ENCODE data around the gene SIGLEC5. TPM values are rescaled to one million over a fixed set of nuclear protein-coding genes. Genes with fewer than 3 reads are reported as not detected.

SIGLEC5 gene, protein sequence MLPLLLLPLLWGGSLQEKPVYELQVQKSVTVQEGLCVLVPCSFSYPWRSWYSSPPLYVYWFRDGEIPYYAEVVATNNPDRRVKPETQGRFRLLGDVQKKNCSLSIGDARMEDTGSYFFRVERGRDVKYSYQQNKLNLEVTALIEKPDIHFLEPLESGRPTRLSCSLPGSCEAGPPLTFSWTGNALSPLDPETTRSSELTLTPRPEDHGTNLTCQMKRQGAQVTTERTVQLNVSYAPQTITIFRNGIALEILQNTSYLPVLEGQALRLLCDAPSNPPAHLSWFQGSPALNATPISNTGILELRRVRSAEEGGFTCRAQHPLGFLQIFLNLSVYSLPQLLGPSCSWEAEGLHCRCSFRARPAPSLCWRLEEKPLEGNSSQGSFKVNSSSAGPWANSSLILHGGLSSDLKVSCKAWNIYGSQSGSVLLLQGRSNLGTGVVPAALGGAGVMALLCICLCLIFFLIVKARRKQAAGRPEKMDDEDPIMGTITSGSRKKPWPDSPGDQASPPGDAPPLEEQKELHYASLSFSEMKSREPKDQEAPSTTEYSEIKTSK
- total RNA-seq (2022; extraction: Qiagen RNA extraction; ENCODE audit: low read depth), result 0.08 TPM in 1 of 5 replicates, not detected in the others

DNA sequence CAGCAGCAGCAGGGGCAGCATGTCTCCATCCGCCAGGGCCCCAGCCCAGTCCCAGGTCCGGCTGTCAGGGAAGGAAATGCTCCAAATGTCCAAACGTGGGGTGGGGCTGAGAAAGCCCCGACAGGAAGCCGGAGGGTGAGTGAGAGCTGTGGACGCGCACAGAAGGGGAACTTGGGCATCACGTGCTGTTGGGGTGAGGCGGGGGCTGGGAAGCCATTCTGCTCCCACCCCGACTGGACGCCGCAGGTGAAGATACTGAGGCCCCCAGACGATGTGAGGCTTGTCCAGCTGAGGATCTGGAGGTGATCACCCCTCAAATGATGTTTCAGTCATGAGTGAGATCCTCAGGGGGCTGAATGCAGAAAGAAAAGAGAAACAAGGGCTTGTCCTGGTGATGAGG lies at the start of gene SIGLEC5:
Gene SIGLEC5 (minus strand): TSS at position 87 of the 400 bp plus-strand sequence. CDS start 66 bp downstream, at position 21.

DNA sequence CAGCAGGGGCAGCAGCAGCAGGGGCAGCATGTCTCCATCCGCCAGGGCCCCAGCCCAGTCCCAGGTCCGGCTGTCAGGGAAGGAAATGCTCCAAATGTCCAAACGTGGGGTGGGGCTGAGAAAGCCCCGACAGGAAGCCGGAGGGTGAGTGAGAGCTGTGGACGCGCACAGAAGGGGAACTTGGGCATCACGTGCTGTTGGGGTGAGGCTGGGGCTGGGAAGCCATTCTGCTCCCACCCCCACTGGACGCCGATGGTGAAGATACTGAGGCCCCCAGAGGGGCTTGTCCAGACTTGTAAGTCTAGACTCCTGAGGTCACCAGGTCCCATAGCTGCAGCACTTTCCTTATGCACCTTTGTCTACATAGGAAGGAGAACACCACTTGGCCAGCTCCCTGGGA lies 16.5 kb upstream of the SIGLEC5 start, which contains the start of gene SIGLEC14:
Gene SIGLEC14 (minus strand): TSS at position 96 of the 400 bp plus-strand sequence. CDS start 66 bp downstream, at position 30.

GRCh38 chr19:51570962-51571575 lies 59.1 kb downstream of the SIGLEC5 start, which contains the start of gene ZNF175:
TSS of gene ZNF175 (plus strand) at chr19:51571283. CDS start at chr19:51573330, 2,047 bp downstream.

Other genes with a start within 250 kb of the SIGLEC5 start
- not detected in 5 replicates for gene LIM2, start 242.4 kb downstream of the SIGLEC5 start, total RNA-seq (2022; extraction: Qiagen RNA extraction; ENCODE audit: low read depth)
- not detected in 5 replicates for gene C19orf84, start 239.8 kb downstream of the SIGLEC5 start, total RNA-seq (2022; extraction: Qiagen RNA extraction; ENCODE audit: low read depth)
- gene SIGLEC10, start 212.8 kb downstream of the SIGLEC5 start, total RNA-seq (2022; extraction: Qiagen RNA extraction; ENCODE audit: low read depth), result not detected in 5 replicates
- gene SIGLEC8, start 171.9 kb downstream of the SIGLEC5 start, total RNA-seq (2022; extraction: Qiagen RNA extraction; ENCODE audit: low read depth), result not detected in 5 replicates
- gene CEACAM18, start 151.9 kb downstream of the SIGLEC5 start, total RNA-seq (2022; extraction: Qiagen RNA extraction; ENCODE audit: low read depth), result not detected in 5 replicates
- not detected in 5 replicates for gene SIGLEC12, start 128.6 kb downstream of the SIGLEC5 start, total RNA-seq (2022; extraction: Qiagen RNA extraction; ENCODE audit: low read depth)
- gene SIGLEC6, start 98.7 kb downstream of the SIGLEC5 start, total RNA-seq (2022; extraction: Qiagen RNA extraction; ENCODE audit: low read depth), result not detected in 5 replicates
- gene ZNF175, start 59.1 kb downstream of the SIGLEC5 start, total RNA-seq (2022; extraction: Qiagen RNA extraction; ENCODE audit: low read depth), result 3.1 to 5.1 TPM (median 3.6 TPM) in 5 replicates
- 0.06 to 0.09 TPM in 2 of 5 replicates, not detected in the others for gene SIGLEC14, start 16.4 kb upstream of the SIGLEC5 start, total RNA-seq (2022; extraction: Qiagen RNA extraction; ENCODE audit: low read depth)
- 9.1 to 17.1 TPM (median 15.7 TPM) in 5 replicates for gene SPACA6, start 62.9 kb upstream of the SIGLEC5 start, total RNA-seq (2022; extraction: Qiagen RNA extraction; ENCODE audit: low read depth)
- gene HAS1, start 93.6 kb upstream of the SIGLEC5 start, total RNA-seq (2022; extraction: Qiagen RNA extraction; ENCODE audit: low read depth), result not detected in 5 replicates
- 0.07 to 0.14 TPM (median 0.10 TPM) in 4 of 5 replicates, not detected in the other for gene FPR1, start 121.5 kb upstream of the SIGLEC5 start, total RNA-seq (2022; extraction: Qiagen RNA extraction; ENCODE audit: low read depth)
- not detected in 5 replicates for gene FPR2, start 130.8 kb upstream of the SIGLEC5 start, total RNA-seq (2022; extraction: Qiagen RNA extraction; ENCODE audit: low read depth)
- not detected in 5 replicates for gene FPR3, start 164.8 kb upstream of the SIGLEC5 start, total RNA-seq (2022; extraction: Qiagen RNA extraction; ENCODE audit: low read depth)

All from A549 treated with RU486 at 1 μM for 4 hours (cell line).